H1 (cell line): ENCODE measurements around the gene CLDN9. TPM values are rescaled to one million over a fixed set of nuclear protein-coding genes. Genes with fewer than 3 reads are reported as not detected.

Experiments
- CTCF ChIA-PET: fragments of 300-600 bp; sonication (Branson Sonifier 250); formaldehyde crosslinking; loops from one replicate; lab custom pipeline; 2021; ENCODE audit not compliant: partially characterized antibody; lab: Charles Lee
- POLR2A ChIA-PET: fragments of 300-600 bp; sonication (Branson Sonifier 250); formaldehyde crosslinking; loops from one replicate; lab custom pipeline; 2021; ENCODE audit warnings: inconsistent platforms; ENCODE audit not compliant: partially characterized antibody; lab: Charles Lee
- DNase-seq, 2 experiments: peaks; one replicate each; pipeline versions ENCODE4 v3.0.0 to v3.0.0-alpha.2; 2010 to 2022; ENCODE audit warnings: low spot score in 2 of 2, low read depth in 1 of 2, mixed read lengths in 1 of 2
- FAIRE-seq: peaks from 2 replicates; lab custom pipeline; 2011; peaks lifted over from hg19 to GRCh38; lab: Jason Lieb, UNC
- H2AFZ ChIP-seq: 2 replicates; pipeline ENCODE4 v1.8.1; 2012; ENCODE audit warnings: low read length, inconsistent platforms
- H2AK5ac ChIP-seq: 2 replicates; pipeline ENCODE4 v1.6.1; 2013; ENCODE audit warnings: low read depth, low read length
- H2BK120ac ChIP-seq: replicated peaks from 2 replicates; pipeline ENCODE3; 2013; ENCODE audit warnings: low read depth, low read length, inconsistent platforms
- H2BK12ac ChIP-seq: 2 replicates; pipeline ENCODE4 v1.6.1; 2013; ENCODE audit warnings: low read depth, low read length
- H2BK15ac ChIP-seq: 2 replicates; pipeline ENCODE4 v1.6.1; 2013; ENCODE audit warnings: low read length
- H2BK20ac ChIP-seq: 2 replicates; pipeline ENCODE4 v1.6.1; 2013; ENCODE audit warnings: low read length
- H2BK5ac ChIP-seq: 2 replicates; pipeline ENCODE4 v1.6.1; 2013; ENCODE audit warnings: low read depth, low read length
- H3K14ac ChIP-seq: 2 replicates; pipeline ENCODE4 v1.6.1; 2013; ENCODE audit warnings: inconsistent platforms; ENCODE audit not compliant: insufficient read length
- H3K18ac ChIP-seq: 2 replicates; pipeline ENCODE4 v1.6.1; 2013; ENCODE audit warnings: low read length; ENCODE audit errors: extremely low read depth
- H3K23ac ChIP-seq: 2 replicates; pipeline ENCODE4 v1.6.1; 2013; ENCODE audit warnings: inconsistent platforms; ENCODE audit not compliant: insufficient read length
- H3K23me2 ChIP-seq: 2 replicates; pipeline ENCODE4 v1.6.1; 2013; ENCODE audit warnings: low read depth, low read length
- H3K27ac ChIP-seq: 2 replicates; pipeline ENCODE4 v1.6.1; 2011; ENCODE audit warnings: low read depth, low read length, inconsistent platforms
- H3K27me3 ChIP-seq, 4 experiments: replicated peaks in 1 of 4; 1 replicate in 1 of 4; 2 replicates in 3 of 4; pipeline versions ENCODE4 v1.6.1 to v1.8.1; 2011 to 2013; ENCODE audit warnings: low read length in 3 of 4, mild to moderate bottlenecking in 3 of 4, inconsistent platforms in 2 of 4, mixed read lengths in 2 of 4, moderate library complexity in 1 of 4; ENCODE audit not compliant: control insufficient read depth in 3 of 4, insufficient read depth in 3 of 4; ENCODE audit errors: extremely low read depth in 1 of 4
- H3K36me3 ChIP-seq, 4 experiments: 2 replicates each; pipeline versions ENCODE4 v1.6.1 to v1.8.1; 2011 to 2013; ENCODE audit warnings: mild to moderate bottlenecking in 4 of 4, low read length in 3 of 4, moderate library complexity in 2 of 4, control low read depth in 1 of 4, inconsistent platforms in 1 of 4; ENCODE audit not compliant: insufficient read depth in 4 of 4, control insufficient read depth in 2 of 4
- H3K4ac ChIP-seq: replicated peaks from 2 replicates; pipeline ENCODE3; 2013; ENCODE audit warnings: low read length, low read depth, mixed read lengths, inconsistent platforms; ENCODE audit not compliant: insufficient read length
- H3K4me1 ChIP-seq, 4 experiments: replicated peaks in 1 of 4; 1 replicate in 1 of 4; 2 replicates in 3 of 4; pipeline versions ENCODE4 v1.6.1 to v1.8.1; 2011 to 2013; ENCODE audit warnings: low read length in 3 of 4, inconsistent platforms in 2 of 4, mixed read lengths in 1 of 4; ENCODE audit not compliant: insufficient read depth in 4 of 4, control insufficient read depth in 3 of 4
- H3K4me2 ChIP-seq, 2 experiments: 2 replicates each; pipeline versions ENCODE4 v1.6.1 to v1.8.1; 2011 to 2013; ENCODE audit warnings: low read depth in 2 of 2, low read length in 2 of 2, control low read depth in 1 of 2, inconsistent platforms in 1 of 2, mild to moderate bottlenecking in 1 of 2; ENCODE audit not compliant: insufficient read depth in 1 of 2
- H3K4me3 ChIP-seq, 4 experiments: fragments of 200-600, 300-600 bp in 1 of 4; sonication (generic), shearing (Covaris generic), sonication (Bioruptor Twin) in 1 of 4; 2 replicates each; pipeline versions ENCODE4 v1.5.1 to v1.8.1; 2011 to 2016; ENCODE audit warnings: low read length in 4 of 4, low read depth in 3 of 4, control low read depth in 2 of 4, inconsistent platforms in 2 of 4, mild to moderate bottlenecking in 2 of 4, mixed read lengths in 1 of 4, moderate library complexity in 1 of 4; ENCODE audit not compliant: insufficient read depth in 2 of 4; ENCODE audit errors: extremely low read depth in 1 of 4
- H3K56ac ChIP-seq: replicated peaks from 2 replicates; pipeline ENCODE3; 2013; ENCODE audit warnings: low read depth, mild to moderate bottlenecking, mixed read lengths, low read length, inconsistent platforms; ENCODE audit not compliant: insufficient read length
- H3K79me1 ChIP-seq: 2 replicates; pipeline ENCODE4 v1.6.1; 2013; ENCODE audit warnings: low read depth, low read length, control low read depth
- H3K79me2 ChIP-seq, 2 experiments: 2 replicates each; pipeline versions ENCODE4 v1.6.1 to v1.8.1; 2012 to 2013; ENCODE audit warnings: low read length in 2 of 2, mild to moderate bottlenecking in 2 of 2, inconsistent platforms in 1 of 2; ENCODE audit not compliant: insufficient read depth in 2 of 2, control insufficient read depth in 1 of 2
- H3K9ac ChIP-seq, 4 experiments: replicated peaks in 1 of 4; 1 replicate in 1 of 4; 2 replicates in 3 of 4; pipeline versions ENCODE4 v1.6.1 to v1.8.1; 2011 to 2013; ENCODE audit warnings: low read depth in 3 of 4, low read length in 3 of 4, control low read depth in 2 of 4, mild to moderate bottlenecking in 2 of 4, moderate library complexity in 2 of 4, inconsistent platforms in 1 of 4; ENCODE audit errors: extremely low read depth in 1 of 4
- H3K9me3 ChIP-seq, 2 experiments: 2 replicates each; pipeline versions ENCODE4 v1.6.1 to v1.8.1; 2012 to 2013; ENCODE audit warnings: mild to moderate bottlenecking in 2 of 2, moderate library complexity in 2 of 2, control low read depth in 1 of 2, inconsistent platforms in 1 of 2, low read depth in 1 of 2, low read length in 1 of 2, mixed read lengths in 1 of 2; ENCODE audit not compliant: insufficient read depth in 2 of 2
- H4K20me1 ChIP-seq, 2 experiments: replicated peaks in 1 of 2; 2 replicates each; pipeline versions ENCODE3 to v1.8.1; 2011 to 2013; ENCODE audit warnings: inconsistent platforms in 2 of 2, low read length in 2 of 2, mild to moderate bottlenecking in 1 of 2; ENCODE audit not compliant: insufficient read depth in 2 of 2, control insufficient read depth in 1 of 2
- H4K5ac ChIP-seq: 2 replicates; pipeline ENCODE4 v1.6.1; 2013; ENCODE audit warnings: low read length, low read depth, mixed read lengths, inconsistent platforms; ENCODE audit not compliant: insufficient read length
- H4K8ac ChIP-seq: 2 replicates; pipeline ENCODE4 v1.8.0; 2013; ENCODE audit warnings: mild to moderate bottlenecking, moderate library complexity, low read length, inconsistent platforms; ENCODE audit not compliant: insufficient read depth; ENCODE audit errors: extremely low read depth
- H4K91ac ChIP-seq: replicated peaks from 2 replicates; pipeline ENCODE3; 2013; ENCODE audit warnings: low read length, mixed read lengths, inconsistent platforms; ENCODE audit not compliant: insufficient read length
- KDM4A ChIP-seq: IDR thresholded peaks from one replicate; pipeline ENCODE4 v1.7.1; 2012; ENCODE audit warnings: low read depth, mild to moderate bottlenecking, moderate library complexity, low read length, inconsistent platforms; ENCODE audit not compliant: severe bottlenecking
- POLR2AphosphoS5 ChIP-seq: IDR thresholded peaks from 2 replicates; pipeline ENCODE4 v1.6.1; 2011; ENCODE audit warnings: low read depth, low read length
- WGBS, 2 experiments: shearing (Covaris generic) in 1 of 2; methylation state at CpG; one replicate each; pipeline versions ENCODE4 v1.1.6 to v1.1.7; 2013 to 2015; ENCODE audit warnings: low lambda C conversion rate in 2 of 2, mixed read lengths in 2 of 2, inconsistent platforms in 1 of 2, low coverage in 1 of 2, missing lambda C conversion rate in 1 of 2; ENCODE audit not compliant: insufficient replicate concordance in 2 of 2, insufficient coverage in 1 of 2, insufficient read length in 1 of 2; ENCODE audit errors: extremely low coverage in 1 of 2, missing lambda C conversion rate in 1 of 2; 5-methylcytosine and 5-hydroxymethylcytosine counted together
- polyA plus RNA-seq, 7 experiments: library from polyadenylated mRNA; depleted of rRNA in 3 of 7; stranded (reverse) in 5 of 7; unstranded in 2 of 7; fragments of >200 nt in 5 of 7; fragments of 200-250 nt in 2 of 7; gene quantifications; 1 replicate in 5 of 7; 2 replicates in 1 of 7; 4 replicates in 1 of 7; pipeline versions ENCODE4 v1.2.1 to v1.2.3, GENCODE V29; 2011 to 2013; ENCODE audit warnings: missing spikeins in 2 of 7, mixed read lengths in 2 of 7
- total RNA-seq: library from RNA; stranded (reverse); fragmentation: NEBNext Ultra II Directional; extraction: Animal tissue kit (Norgen Biotek cat#: 25700); gene quantifications from 2 replicates; pipeline ENCODE4 v1.2.1, GENCODE V29; 2021

The CLDN9 gene
- total and polyA plus RNA-seq, 2 of the 8 experiments (the other 6 are each of a cell fraction or from before 2014, with no cell fraction given) = 0.60 to 0.89 TPM

GRCh38 chr16:3047387-3047720 lies 34.6 kb downstream of the CLDN9 start:
- Histone ChIP-seq H3K23ac (no peak overlapping the region), H3K4me3 (peak overlapping the region; percentile 66 to 89 (median 80)), H3K9me3 (no peaks in the 10 kb centered on the region), H2BK120ac (no peak overlapping the region), H2AFZ (no peak overlapping the region), H3K79me1 (no peaks in the 10 kb centered on the region), H3K27ac (no peak overlapping the region), H3K4ac (no peak overlapping the region), H3K36me3 (no peaks in the 10 kb centered on the region), H2BK5ac (no peak overlapping the region; the same call in 1 of the 2 replicates), H4K91ac (peak overlapping the region; percentile 54), H2BK12ac (no peak overlapping the region), H2AK5ac (no peak overlapping the region), H3K4me2 (peak overlapping the region; percentile 79 to 84), H2BK15ac (no peak overlapping the region), H3K56ac (no peak overlapping the region), H3K9ac (no peak overlapping the region), H4K20me1 (peaks cover 0 to 16% of the 10 kb centered on the region in 2 experiments), H4K8ac (peak overlapping the region; percentile 68; the same call in 1 of the 2 replicates), H3K14ac (no peak overlapping the region), H2BK20ac (no peak overlapping the region), H3K79me2 (peaks cover 0 to 5% of the 10 kb centered on the region in 2 experiments; a peak in 1 of 4 replicates), H4K5ac (no peak overlapping the region), H3K27me3 (peaks cover 0 to 8% (median 3%) of the 10 kb centered on the region in 4 experiments; a peak in 6 of 7 replicates), H3K4me1 (peaks cover 0 to 3% (median 0%) of the 10 kb centered on the region in 4 experiments; a peak in 3 of 7 replicates), H3K18ac (peak overlapping the region; percentile 48; the same call in 1 of the 2 replicates), H3K23me2 (peaks cover 6% of the 10 kb centered on the region; the same call in 1 of the 2 replicates)
- DNase-seq = no peak
- POLR2A ChIA-PET = interaction anchor here (0.8 to 6.1 kb wide), 25 partner anchors 8 to 142 kb away, joined by 3 to 94 read pairs (median 5); partner anchors contain the start of genes CLDN6, HCFC1R1, IL32 and PAQR4
- TF ChIP-seq KDM4A (peak; percentile 36), POLR2AphosphoS5 (no peak)
- CTCF ChIA-PET = interaction anchor here (0.6 to 7.4 kb wide), 13 partner anchors 9 to 1355 kb away, joined by 3 to 117 read pairs (median 5); partner anchors contain the start of genes ZNF213 and ZSCAN10
- 12% methylated on average over 13 of the region's 13 CpGs; no CpG with 5 or more reads in 1 of the 2 experiments for WGBS, 2 experiments
- no peak for FAIRE-seq
